ENCODE results near the gene MYL5.

The MYL5 gene

DNA sequence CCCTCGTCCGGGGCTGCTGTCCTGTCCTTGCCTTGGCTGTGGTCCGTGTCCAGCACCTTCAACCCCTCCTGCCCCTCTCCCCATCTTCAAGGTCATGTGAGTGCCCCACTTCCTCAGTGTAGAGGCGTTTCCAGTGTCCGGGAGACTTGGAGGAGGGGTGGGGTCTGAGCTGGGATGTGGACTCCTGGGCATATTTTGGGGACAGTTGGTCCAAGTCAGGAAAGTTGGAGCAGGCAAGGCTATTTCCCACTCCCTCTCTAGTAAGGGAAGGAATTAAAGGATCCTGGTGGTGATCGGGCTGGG lies 34.2 kb downstream of the MYL5 start:
- no peak for DNase-seq

DNA sequence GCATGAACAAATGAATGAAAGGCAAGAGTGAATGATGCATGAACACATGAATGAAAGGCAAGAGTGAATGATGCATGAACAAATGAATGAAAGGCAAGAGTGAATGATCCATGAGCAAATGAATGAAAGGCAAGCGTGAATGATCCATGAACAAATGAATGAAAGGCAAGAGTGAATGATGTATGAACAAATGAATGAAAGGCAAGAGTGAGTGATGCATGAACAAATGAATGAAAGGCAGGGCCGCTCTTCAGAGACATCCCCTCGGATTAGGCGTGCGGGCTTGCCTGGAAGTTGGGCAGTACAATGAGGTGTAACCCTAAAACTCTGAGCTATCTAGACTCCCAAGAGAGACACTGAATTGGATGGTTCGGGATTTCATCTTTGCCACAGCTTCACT lies 35.0 kb downstream of the MYL5 start:
- no peak for DNase-seq

DNA sequence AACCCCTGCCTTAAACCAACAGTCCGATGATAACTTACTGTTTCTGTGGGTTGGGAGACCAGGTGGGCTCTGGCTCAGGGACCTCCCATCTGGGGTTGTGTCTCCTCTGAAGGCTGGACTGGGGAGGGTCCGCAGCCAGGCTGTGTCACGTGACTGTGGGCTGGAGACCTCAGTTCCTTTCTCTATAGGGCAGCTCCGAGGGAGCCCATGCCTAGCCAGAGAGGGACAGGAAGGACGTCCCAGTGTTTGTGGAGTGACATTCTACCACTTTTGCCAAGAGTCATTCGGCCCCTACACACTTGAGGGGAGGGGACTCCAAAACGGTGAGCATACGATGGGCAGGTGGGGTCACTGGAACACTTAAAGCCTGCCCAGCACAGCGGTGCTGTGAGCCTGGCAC lies 35.8 kb downstream of the MYL5 start:
- DNase-seq, result no peak

DNA sequence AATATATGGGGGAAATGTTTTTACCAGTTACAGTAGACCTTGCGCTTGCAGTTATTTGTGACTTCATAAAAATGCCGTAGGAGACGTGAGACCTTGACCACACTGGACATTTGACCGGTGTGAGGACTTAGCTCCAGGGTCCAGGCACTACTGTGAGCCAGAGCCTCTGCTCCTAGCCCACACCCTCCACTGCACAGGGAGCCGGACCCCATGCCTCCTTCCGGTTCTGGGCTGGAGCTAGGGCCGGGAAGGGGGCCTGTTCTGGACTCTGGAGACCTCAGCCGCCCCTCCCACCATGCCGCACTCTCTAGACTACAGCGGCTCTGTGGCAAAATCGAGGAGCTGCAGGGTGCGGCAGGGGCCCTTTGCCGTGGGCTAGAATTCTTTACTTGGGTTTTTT lies 36.6 kb downstream of the MYL5 start:
- DNase-seq, result no peak

DNA sequence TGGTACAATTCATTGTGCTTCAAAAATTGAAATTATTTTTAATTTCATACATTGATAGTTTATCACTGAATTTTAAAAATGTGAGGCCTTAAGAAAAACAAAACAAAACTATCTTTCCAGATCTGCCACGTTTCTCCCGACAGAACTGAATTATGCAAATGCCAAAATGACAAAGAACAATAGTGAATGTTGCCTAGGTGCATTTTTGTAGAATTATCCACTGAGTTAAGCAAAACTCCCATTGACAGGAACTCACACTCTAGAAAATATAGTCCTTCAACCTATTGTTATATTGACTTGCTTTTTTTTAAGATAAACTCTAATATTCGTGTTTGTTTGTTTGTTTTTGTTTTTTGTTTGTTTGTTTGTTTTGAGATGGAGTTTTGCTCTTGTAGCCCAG lies 37.8 kb downstream of the MYL5 start:
- no peak for DNase-seq

DNA sequence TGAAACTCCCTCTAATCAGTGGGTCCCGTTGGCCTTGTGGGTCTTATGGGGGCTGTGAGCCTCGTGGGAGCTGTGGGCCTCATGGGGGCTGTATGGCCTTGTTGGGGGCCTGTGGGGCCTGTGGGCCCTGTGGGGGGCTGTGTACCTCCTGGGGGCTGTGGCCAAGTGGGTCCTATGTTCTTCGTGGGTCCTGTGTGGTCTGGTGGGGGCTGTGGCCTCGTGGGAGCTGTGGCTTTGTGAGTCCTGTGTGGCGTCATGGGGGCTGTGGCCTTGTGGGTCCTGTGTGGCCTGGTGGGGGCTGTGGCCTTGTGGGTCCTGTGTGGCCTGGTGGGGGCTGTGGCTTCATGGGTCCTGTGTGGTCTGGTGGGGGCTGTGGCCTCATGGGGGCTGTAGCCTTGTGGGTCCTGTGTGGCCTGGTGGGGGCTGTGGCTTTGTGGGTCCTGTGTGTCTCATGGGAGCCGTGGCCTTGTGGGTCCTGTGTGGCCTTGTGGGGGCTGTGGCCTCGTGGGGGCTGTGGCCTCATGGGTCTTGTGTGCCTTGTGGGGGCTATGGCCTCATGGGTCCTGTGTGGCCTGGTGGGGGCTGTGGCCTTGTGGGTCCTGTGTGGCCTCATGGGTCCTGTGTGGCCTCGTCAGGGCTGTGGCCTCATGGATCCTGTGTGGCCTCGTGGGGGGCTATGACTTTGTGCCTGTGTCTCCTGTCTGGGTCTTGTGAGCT lies 38.7 kb downstream of the MYL5 start:
- no peak for DNase-seq

DNA sequence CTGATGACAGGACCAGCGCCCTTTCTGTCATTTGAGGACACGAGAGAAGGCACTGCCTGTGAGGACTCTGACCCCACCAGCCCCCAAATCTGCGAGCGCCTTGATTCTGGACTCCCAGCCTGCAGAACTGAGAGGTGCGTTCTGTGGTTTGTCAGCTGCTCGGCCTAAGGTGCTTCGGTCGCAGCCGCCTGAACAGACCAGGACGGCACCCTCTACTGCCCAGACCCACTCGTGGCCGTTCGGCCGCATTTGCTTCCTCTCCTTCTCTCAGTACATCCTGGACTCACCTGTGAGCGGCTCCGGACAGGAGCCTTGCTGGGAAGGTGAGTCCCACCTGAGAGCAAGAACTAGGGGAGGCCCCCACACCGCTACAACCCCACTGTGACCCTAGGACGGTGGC lies 39.7 kb downstream of the MYL5 start:
- DNase-seq, result no peak

DNA sequence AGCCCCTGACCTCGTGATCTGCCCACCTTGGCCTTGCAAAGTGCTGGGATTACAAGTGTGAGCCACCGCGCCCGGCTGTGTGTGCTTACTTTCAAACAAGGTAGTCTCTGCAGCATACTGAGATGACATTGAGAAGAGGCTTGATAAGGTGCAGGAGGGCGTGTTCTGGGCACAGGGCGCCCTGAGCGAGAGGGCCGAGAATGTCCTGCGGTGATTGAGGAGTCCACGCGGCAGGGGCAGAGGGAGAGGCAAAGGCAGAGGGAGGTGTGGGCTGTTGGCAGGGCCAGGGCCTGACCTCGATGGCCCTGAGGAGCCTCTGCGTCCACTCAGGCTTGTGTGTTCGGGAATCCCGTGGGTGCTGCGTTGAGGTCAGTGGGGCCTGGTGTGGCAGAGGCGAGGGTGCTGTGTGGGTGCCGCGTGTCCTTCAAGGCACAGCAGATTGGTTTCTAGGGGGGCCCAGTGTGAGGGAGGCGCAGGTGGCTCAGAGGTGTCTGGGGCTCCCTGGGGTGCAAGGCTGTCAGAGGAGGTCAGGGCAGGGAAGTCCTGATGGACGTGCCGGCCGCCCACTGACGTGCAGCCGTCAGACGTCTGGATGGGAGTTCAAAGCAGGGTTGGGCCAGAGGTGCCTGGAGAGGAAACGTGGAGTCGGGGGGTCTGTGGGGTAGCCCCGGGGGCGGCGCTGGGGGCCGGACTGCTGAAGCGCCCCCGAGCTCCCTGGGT lies 43.4 kb downstream of the MYL5 start:
- no peak for DNase-seq

DNA sequence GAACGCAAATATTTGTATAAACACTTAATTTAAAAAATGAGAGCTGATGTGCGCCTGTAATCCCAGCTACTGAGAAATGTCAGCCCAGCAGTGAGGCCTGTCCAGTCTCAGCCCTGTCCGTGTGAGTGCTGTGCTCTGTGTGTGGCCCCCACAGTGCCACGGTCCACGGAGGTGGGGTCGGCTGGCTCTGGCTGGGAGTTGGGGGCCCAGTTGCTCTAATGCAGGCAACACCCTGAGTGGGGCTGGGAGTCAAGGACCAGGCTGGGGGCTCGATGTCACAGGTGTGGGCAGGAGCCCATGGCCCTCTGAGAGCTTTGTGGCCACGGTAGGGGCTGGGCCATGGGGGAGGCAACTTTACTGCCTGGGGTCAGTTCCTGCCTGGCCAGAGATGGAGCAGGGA lies 44.1 kb downstream of the MYL5 start:
- no peak for DNase-seq

DNA sequence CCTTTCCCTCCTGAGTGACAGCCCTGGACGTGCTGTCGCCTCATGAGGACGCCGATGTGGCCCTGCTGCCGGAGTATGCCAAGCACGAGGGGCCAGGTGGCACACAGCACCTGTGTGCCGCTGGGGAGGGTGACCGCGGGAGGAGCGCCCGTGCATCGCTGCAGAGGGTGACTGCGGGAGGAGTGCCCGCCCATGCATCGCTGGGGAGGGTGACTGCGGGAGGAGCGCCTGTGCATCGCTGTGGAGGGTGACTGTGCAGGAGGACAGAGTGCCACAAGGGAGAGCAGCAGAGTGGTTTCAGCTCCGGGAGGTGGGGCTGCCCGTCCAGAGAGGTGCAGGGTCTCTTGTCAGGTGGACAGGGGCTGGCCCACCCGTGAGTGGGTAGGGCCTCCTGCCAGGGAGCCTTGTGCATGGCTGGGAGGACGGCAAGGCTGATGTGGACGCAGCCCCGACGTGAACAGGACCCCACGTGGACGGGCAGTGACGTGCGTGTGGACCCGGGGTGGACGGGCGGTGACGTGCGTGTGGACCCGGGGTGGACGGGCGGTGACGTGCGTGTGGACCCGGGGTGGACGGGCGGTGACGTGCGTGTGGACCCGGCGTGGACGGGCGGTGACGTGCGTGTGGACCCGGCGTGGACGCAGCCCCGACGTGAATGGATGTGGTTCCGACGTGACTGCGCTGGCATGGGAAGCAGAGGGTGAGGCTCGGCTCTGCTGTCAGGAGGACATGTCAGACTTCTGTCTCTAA lies 45.9 kb downstream of the MYL5 start:
- DNase-seq, result no peak

DNA sequence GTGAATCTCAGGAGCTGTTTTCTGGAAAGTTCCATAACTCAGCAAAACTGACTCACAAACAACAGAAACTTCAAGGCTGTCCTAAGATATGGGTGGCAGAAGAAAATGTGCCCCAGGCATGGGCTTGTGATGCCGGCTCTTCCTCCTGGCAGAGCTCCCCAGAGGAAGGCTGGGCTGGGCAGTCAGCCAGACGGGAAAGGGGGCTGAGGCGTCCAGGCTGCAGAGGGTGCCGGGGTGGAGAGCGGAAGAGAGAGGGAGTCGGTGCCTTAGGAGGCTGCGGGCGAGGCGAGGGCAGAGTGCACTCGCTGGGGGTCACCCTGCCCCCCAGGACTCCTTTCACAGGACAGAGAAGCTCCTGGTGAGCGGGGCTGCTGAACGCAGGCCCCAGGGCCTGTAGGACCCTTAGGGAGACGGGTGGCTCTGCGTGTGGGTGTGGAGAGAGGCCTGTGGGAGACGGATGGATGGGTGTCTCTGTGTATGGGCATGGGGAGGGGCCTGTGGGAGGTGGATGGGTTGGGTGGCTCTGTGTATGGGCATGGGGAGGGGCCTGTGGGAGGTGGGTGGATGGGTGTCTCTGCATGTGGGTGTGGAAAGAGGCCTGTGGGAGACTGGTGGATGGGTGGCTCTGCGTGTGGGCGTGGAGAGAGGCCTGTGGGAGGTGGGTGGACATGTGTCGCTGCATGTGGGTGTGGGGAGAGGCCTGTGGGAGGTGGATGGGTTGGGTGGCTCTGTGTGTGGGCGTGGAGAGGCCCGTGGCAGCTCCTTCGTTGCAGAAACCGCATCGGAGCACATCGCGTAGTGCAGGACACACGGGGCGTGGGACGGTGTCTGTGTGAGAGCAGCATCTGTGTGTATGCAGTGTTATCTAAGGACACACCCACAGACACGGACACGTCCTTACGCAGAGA lies 47.2 kb downstream of the MYL5 start:
- DNase-seq, result no peak

DNA sequence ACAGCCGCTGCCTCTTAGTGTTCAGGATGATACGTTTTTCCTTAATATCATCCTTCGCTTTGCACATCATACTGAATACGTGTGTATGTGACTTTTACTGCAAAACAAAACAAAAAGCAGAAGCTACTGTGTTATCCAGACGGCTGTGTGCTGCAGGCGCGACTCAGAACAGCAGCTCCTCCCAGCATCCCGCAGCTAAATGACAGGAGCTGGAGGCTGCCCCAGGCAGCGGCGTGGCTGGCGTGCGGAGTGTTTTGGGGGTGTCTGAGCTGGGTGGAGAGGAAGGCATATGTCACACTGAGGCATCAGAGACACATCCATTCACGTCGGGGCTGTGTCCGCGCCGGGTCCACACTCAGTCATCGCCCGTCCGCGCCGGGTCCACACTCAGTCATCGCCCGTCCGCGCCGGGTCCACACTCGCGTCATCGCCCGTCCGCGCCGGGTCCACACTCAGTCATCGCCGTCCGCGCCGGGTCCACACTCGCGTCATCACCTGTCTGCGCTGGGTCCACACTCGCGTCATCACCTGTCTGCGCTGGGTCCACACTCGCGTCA lies 47.9 kb downstream of the MYL5 start:
- no peak for DNase-seq

DNA sequence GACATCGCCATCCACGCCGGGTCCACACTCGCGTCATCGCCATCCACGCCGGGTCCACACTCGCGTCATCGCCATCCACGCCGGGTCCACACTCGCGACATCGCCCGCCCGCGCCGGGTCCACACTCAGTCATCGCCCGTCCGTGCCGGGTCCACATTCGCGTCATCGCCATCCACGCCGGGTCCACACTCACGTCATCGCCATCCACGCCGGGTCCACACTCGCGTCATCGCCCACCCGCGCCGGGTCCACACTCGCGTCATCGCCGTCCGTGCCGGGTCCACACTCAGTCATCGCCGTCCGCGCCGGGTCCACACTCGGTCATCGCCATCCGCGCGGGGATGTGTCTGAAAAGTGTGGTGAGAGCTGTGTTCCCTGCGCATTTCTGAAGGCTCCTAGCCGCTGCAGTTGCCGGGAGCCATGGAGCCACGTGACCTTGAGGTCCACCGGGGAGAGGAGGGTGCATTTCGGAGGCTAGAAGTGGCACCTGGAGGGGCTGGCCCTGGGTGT lies 48.6 kb downstream of the MYL5 start:
- no peak for DNase-seq

DNA sequence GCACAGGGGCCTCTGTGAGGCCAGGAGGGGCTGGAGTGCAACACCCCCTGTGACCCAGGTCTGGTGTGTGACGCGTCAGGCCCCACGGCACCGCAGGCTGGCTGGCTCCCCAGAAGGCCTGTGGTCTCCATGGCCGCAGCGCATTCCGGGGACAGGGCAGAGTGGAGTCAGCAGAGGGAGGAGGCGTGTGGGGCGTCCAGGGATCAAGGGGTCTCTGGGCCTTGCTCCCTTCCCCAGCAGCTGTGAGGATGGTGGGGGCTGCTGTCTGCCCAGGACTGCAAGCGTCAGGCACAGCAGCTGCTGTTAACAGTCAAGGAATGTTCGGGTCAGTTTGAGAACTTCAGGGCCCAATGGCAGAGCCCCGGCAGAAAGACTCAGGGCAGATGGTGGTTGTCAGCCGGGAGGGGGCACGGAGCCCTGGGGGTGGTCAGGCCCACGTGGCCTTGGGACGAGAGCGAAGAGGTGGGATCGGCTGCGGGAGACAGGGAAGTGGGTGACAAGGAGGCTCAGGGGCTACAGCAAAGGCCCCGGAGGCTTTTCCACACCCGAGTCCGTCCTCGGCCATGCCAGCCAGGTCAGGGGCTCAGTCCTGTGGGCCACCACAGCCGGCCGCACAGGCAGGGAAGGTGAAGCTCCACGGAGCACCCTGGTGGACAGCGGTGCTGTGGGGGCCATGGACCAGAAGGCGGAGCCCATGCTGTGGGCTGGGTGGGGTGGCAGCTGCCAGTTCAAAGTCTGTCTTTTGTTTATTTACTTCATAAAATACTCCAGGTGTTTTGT lies 49.6 kb downstream of the MYL5 start:
- no peak for DNase-seq

DNA sequence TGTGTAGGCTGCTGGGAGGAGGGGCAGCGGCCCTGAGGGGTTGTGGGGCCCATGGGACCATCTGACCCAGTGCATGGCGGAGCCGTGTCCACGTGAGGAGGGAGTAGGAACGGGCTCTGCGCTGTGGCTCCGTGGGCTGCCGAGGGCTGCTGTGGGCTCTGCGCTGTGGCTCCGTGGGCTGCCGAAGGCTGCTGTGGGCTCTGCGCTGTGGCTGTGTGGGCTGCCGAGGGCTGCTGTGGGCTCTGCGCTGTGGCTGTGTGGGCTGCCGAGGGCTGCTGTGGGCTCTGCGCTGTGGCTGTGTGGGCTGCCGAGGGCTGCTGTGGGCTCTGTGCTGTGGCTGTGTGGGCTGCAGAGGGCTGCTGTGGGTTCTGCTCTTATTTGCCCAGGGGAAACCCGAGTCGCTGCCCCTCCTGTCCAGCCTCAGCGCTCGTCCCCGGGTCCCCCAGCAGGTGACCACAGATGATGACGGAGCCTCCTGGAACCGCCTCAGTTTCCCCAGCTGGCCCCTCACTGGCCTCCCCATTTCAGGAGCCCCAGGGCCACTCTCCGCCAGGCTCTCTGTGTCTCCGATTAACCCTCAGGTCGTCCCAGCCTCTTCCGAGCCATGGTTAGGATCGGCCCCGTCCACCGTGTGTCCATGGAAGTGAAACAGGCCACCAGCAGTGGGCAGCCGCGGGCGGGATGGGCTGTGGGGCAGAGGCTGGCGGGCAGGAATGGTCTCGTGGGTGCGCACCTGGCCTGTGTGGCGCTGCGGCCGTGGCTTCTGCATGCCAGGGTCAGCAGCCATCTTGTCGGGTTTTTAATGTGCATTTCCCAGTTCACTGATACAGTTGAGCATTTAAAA lies 51.3 kb downstream of the MYL5 start:
- DNase-seq, result no peak

DNA sequence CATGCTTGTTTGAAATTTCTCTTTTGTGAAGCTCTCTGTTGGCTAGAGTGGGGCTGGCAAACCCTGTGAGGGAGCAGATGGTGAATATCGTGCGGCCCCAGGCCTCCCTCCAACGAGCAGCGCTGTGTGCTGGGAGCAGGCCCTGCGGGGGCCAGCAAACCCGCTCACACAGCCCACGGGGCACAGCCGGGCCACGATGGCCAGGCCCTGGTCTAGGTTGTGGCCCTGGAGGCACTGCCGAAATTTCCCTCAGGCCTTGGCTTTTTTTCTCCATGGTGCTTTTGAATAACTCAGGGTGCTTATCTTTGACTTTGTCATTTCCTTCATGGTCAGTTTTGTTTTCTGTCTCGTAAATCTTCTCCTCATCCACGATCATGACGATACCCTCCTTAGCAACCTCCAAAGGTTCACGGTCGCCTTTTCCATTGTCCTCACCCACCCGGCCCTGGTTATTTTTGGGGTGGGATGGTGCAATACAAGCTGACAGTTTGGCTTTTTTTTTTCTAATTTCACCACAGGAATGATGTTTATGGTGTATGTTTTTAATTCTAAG lies 52.0 kb downstream of the MYL5 start:
- DNase-seq, result no peak

DNA sequence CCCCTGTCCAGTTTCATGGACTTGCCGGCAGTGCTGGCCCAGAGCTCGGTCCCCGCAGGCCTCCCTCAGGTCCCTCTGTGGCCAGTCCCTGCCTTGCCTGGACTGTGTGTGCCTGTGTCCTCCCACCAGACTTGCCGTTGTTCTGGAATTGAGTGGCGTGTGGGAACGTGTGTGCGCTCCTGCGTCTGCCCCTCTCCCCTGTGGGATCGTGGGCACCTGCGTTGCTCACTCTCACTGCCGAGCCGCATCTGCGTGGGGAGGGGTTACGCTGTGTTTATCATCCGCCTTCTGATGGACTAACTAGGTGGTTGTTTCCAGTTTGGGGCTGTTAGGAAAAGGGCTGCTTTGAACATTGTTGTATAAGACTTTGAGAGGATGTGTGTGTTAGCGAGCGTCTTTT lies 52.5 kb downstream of the MYL5 start:
- no peak for DNase-seq

DNA sequence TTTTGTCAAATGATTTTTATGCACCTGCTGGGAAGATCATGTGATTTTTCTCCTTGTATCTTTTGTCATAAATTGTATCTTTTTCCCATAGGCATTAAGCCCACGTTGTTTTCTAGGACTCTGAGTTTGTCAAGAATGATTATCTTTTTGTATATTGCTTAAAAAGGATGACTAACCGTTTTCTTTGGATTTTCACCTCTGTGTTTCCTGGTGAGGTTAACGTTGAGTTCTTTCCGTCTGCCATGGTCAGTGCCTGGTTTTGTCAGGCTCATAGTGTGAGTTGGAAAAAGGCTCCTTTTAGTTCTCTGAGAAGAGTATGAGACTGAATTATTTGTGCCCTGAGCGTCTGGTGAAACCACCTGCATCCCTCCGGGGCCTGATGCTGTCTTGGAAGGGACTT lies 53.2 kb downstream of the MYL5 start:
- DNase-seq, result no peak

DNA sequence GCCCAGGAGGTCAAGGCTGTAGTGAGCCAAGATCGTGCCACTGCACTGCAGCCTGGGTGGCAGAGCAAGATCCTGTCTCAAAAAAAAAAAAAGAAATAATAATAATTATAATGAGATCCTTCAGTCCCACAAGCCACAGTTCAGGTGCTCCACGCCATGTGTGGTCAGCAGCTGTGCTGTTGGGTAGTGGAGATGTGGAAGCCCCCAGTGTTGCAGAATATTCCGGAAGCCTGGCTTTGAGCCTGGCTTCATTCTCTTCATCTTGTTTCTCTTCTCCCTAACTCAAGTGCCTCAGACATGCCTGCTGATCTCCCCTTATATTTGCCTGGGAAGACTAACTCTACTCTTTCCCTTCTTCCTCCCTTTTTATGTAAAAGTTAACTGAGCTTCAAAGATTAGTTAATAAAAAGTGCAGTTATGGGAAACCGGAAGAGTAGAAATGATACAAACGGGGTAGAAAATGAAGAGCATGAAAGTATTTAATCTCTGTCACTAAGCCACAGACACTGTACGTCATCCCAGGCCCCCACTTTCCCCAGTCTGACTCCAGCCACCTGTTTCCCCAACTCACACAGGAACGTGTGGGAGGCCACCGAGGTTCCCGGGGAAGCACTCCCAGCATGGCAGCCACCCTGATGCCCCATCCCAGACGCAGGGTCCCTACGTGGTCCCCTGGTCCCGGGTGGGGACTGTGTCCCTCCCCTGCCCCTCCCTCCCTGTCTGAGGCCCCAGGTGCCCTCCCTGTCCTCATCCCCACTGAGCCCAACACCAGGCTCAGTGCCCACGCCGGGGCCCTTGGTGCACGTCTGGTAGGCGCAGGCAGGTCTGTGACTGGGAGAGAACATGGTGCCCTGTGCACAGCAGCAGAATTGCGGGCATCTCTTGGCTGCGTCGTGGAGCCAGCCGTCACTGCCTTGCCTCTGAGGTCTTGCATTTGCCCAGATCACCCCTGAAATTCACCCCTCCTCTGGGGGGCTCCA lies 55.3 kb downstream of the MYL5 start:
- DNase-seq, result no peak
